Dermis blood vessel endothelial cell (primary cell): ENCODE data around the gene ADAMTS17. TPM values are rescaled to one million over a fixed set of nuclear protein-coding genes. Genes with fewer than 3 reads are reported as not detected.

Source experiments
- DNase-seq: peaks from one replicate; pipeline ENCODE4 v3.0.0; 2010
- total RNA-seq: library from RNA; depleted of rRNA; stranded (reverse); fragments of >200 nt; gene quantifications from 2 replicates; pipeline ENCODE4 v1.2.3, GENCODE V29; 2014

ADAMTS17 gene
- total RNA-seq, 1 donor from 2014 or later: 0.17 TPM

DNA sequence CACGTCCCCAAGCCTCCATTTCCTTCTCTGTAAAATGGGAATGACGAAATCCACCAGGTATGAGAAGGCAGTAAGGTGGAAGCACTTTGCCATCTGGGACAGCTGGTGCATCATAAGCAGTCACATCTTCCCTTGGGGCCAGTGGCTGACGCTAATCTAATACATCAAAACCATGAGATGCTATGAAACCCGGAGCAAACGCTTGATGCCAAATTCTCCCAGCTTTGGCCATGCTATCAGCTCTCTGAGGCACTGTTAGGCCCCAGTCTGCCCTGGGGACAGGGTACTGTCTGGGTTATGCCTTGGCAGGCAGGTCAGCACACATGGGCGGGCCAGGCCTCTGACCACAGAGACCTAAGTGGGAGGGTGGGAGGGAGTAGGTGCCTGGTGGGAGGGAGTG lies 66.1 kb downstream of the ADAMTS17 start:
- DNase-seq: no peak

GRCh38 chr15:100269831-100270230 lies 71.9 kb downstream of the ADAMTS17 start:
- DNase-seq: no peak

DNA sequence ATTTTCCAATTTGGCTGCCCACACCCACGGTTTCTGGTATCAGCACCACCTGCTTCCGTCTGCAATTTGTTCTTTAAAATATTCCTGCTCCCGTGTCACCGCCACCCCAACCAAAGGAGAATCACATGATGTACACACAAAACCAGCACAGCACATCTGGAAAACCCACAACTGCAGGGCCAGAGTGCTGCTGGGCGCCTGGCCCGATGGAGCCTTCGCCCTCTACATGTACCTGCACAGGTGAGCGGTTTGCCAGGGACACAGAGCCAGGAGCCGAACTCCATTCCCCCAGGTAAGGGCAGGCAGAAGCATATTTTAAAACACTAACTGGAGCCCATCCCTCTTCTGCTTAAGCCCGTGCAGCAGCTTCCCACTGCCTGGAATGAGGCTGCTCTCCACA lies 75.6 kb downstream of the ADAMTS17 start:
- DNase-seq: no peak

DNA sequence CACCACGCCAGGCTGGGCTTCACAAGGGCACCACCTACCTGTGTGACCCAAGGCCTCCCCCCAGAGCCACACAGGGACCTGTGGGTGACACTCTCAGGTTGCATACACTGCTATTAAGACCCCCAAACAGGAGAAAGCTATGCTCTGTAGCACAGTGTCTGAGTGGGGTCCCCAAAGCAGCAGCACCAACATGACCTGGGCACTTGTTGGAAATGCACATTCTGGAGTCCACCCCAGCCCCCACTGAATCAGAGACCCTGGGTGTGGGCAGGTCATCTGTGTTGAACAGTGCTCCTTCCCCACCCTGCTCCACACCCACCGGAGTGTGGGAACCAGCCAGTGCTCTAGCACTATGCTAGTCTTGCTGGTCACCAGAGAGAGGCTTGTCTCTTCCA lies 76.1 kb downstream of the ADAMTS17 start:
- DNase-seq: no peak

DNA sequence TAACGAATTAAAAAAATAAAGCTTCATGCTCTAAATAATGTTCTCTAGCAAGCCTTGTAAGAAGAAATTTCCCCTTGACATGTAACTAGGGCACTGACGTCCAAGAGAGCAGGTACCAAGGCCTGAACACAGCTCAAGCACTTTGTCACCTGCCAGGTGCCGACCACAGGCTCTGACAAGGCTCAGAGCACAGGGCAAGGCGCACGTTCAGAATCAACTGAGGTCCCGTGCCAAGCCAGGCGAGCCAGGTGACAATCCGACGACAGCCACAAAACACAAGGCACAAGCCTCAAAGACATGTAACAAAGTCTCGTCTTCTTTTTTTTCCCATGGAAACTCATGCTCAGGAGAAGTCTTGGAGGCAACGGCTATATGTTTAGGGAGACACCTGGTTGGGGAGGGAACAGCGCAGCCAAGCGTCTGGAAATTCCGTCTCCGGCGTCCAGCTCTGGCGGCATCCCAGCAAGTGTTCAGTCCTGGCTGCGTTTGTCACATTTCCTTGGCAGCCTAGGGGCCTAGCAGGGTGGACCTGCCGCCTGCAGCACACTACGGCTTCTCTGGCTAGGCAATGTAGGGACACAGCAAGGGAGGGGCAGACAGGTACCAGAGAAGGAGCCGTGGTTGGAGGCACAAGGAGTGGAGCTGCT lies 76.7 kb downstream of the ADAMTS17 start:
- no peak for DNase-seq

GRCh38 chr15:100263721-100264455 lies 77.9 kb downstream of the ADAMTS17 start:
- no peak for DNase-seq

DNA sequence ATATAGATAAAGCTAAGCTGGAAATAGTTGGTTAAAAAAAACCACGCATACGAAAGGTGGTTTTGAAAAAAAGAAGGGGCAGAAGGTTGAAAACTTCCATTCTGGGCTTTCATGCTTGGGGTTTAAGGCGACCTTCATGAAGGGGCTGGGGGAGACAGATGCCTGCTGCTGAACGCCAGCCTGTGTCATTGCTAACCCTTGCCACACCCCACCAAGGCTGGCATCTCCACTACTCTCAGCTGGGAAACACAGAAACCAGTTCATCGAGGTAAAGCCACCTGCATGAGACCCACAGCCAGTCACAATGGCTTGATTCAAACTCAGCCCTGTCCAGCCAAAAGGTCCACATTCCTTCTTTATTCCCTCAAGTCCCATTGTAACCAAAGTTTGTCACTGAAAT lies 78.7 kb downstream of the ADAMTS17 start:
- DNase-seq: no peak

DNA sequence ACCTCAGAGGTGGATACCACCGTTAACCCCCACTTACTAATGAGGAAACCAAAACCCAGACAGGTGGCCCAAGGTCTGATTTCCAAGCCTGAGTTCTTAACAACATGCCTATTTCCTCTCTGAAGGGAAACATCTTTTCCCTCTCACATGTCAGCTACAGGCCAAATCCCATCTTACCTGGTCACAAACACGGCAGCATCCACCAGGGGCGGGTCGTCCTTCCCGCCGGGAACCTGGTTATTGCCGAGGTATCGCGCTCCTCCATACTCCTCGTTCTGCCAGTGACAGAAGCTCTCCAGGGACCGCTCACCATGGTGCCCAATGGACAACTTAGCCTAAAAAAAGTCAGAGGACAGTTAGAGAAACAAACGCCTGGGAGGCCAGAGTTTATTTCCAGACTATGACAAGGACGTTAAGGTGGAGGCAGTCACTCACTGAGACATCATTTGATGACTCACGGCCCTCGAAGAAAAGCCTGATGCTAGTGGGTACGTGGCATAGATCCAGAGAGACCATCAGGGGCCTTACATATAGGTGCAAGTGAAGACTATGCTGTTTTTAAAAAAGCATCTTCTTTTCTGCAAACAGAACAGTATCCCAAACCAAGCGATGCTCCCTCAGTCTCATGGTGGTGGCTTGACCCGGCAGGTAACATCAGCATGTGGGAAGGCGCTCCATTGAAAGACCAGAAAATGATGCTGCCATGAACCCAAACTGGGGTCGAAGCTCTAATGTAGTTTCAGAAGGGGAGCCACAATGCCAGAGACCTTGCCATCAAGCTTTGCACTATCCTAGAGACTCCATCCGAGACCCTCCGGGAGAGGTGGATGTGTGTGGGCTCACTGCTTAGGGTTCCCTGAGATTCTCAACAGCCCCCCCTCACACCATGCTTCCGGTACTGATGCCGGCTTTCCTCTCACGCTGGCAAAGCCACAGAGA lies 80.2 kb downstream of the ADAMTS17 start:
- DNase-seq: no peak

DNA sequence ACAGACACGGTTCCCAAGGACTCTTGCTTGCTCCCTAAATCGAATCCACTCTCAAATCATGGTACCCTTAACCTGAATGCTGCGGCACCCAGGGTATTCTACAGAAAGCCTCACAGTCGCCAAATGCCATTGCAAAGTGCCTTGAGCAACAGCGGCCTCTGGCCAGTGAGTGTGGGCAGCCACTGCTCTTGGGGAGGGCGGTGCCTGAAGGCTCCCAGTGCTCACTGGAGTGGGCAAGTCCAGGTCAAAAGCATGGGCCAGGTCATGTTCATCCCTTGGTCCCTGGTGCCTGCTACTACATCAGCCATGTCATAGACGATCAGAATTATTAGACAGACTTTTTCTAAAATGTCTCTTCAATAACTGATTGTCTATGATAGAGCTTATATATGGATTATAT lies 82.5 kb downstream of the ADAMTS17 start:
- DNase-seq: no peak

GRCh38 chr15:100256970-100257650 lies 84.7 kb downstream of the ADAMTS17 start:
- DNase-seq: no peak

- no peak for DNase-seq
These were observed 85.4 kb downstream of the ADAMTS17 start for GRCh38 chr15:100256101-100256969.

- no peak for DNase-seq
These were observed 86.1 kb downstream of the ADAMTS17 start for GRCh38 chr15:100255644-100256043.

DNA sequence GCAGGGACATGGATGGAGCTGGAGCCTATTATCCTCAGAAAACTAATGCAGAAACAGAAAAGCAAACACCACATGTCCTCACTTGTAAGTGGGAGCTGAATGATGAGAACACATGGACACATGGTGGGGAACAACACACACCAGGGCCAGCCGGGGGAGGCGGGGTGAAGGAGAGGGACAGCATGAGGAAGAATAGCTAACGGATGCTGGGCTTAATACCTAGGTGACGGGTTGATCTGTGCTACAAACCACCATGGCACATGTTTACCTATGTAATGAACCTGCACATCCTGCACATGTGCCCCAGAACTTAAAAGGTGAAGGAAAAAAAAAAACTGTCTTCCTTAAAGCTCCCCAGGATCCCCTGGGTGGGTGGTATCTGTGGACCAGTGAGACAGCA lies 87.1 kb downstream of the ADAMTS17 start:
- no peak for DNase-seq

DNA sequence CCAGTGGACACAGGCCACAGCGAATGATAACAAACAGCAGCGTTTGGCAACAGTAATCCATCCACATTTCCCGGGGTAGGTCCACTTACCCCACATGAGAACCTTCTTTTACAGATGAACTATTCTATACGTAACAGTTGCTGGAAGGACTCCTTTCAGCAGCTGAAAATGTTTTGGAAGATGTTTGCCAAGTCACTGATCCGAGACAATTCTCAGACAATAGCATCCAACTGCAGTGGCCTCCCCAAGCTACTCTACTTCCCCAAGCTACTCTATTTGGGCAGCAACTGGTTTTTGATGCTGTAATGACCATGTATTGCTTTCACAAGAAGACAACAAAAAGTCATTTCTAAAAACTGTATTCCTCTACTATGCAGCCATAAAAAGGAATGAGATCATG lies 87.5 kb downstream of the ADAMTS17 start:
- no peak for DNase-seq

DNA sequence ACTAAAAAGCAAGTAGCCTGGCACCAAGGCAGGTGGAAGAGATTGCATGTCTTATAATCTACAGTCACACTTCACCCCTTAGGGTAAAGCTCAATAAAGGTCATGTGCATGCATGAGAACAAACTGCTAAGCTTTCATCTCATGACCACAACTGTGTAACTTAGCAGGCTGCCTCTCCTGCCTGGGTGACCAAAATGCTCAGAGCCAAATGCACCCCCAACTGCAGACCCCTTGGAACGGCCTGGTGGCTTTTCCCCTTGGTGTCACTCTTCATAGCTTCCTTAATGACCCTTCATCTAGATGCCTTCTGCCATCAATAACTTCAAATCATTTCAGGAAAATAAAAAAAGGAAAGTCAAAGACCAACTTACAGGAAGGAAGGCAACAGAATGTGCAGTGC lies 88.1 kb downstream of the ADAMTS17 start:
- DNase-seq: no peak

DNA sequence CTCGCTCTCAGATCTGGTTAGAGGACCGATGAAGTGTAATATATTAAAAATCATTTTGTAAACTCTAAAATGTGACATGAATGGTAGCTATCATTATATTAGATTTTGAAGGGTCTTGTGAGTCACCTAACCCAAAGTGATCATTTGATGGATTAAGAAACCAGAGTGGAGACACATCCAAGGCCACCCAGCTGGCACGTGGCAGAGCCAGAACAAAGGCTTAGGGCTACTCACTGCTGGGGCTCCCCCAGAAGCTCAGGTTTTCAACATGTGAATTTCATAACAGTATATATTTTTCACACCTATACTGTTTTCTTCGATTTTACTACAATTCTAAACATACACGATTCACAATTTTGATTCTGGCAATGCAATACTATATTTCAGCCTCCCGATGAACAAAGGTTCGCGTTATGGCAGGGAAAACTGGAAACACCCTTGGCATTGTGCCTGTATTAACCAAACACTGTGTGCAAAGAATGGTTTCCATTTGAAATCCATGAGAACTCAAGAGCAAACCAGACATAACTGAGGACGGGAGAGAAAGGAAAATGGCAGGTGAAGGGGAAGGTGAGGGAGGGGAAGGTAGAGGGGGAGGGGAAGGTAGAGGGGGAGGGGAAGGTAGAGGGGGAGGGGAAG lies 88.9 kb downstream of the ADAMTS17 start:
- no peak for DNase-seq

GRCh38 chr15:100252359-100252758 lies 89.4 kb downstream of the ADAMTS17 start:
- DNase-seq: no peak

DNA sequence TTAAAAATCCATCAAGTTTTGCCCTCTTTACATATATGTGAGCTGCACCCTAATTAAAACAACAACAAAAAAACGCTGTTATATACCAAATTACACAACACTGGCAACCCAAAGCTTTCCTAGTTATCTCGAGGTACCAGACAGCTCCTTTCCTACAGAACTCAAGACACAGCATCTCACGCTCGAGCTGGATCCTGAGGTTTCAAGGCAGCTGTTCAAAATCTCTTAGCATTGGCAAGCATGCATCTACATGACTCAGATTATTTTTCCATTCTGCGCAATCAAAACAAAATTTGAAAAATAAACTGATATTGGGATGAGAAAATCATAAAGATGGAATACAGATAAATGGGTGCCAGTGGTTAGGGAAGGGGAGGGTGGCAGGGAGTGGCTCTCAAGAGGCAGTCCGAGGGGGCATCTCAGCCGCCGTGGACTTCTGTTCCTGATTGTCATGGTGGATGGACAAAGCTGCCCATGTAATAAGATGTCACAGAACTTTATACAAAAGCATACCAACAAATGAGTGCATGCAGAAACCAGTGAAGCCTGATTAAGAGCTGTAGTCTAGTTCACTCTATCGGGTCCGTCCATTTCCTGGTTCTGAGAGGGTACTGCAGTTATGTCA lies 91.5 kb downstream of the ADAMTS17 start:
- no peak for DNase-seq

GRCh38 chr15:100249096-100249815 lies 92.5 kb downstream of the ADAMTS17 start:
- DNase-seq: no peak

DNA sequence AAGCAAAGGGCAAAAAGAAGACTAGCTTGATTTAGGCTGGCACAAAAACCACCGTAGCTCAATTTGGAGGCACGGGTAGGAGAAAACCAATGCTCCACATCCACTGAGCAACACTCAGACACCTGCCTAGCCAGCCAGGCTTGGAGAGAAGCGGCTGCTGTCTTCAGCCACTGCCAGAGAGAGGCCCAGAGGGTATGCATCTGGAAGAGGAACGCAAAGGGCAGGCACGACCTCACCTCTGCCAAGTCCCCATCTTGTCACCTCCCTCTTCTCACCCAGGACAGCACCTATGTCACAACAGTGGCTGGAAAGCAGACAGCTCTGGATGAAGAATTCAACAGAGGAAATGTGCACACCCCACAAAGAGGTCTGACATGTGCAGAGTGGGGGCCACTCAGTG lies 93.5 kb downstream of the ADAMTS17 start:
- DNase-seq: no peak
